GM18502 (cell line): ENCODE measurements around the gene HTR6.
"Not testable (repeated sequence)": the region's sequence is repeated elsewhere in the genome, so short reads cannot be mapped to it uniquely, and the experiment has no call there.

ENCODE experiments used
- ATAC-seq: cut with Tn5 transposase; IDR thresholded peaks from one replicate; pipeline ENCODE4 v1.9.1; 2021; ENCODE audit warnings: mild to moderate bottlenecking; ENCODE audit not compliant: unreplicated experiment, poor library complexity

HTR6 gene

GRCh38 chr1:19636749-19637148, 27.9 kb upstream of the HTR6 start:
- not testable (repeated sequence) for ATAC-seq

GRCh38 chr1:19637606-19638005, 27.1 kb upstream of the HTR6 start:
- no peak for ATAC-seq

GRCh38 chr1:19639228-19639627, 25.4 kb upstream of the HTR6 start:
- ATAC-seq = not testable (repeated sequence)

- ATAC-seq = no peak
Observed at GRCh38 chr1:19639999-19640362, 24.7 kb upstream of the HTR6 start.

GRCh38 chr1:19640363-19641316, 24.0 kb upstream of the HTR6 start:
- no peak for ATAC-seq

GRCh38 chr1:19643121-19643520, 21.6 kb upstream of the HTR6 start:
- no peak for ATAC-seq

- no peak for ATAC-seq
Observed at GRCh38 chr1:19643602-19644394, 20.9 kb upstream of the HTR6 start, which contains the start of gene NBL1. Gene NBL1 (plus strand): TSS chr1:19644311. CDS start chr1:19655031, 10,720 bp downstream.

- no peak for ATAC-seq
Observed at GRCh38 chr1:19644395-19644680, 20.3 kb upstream of the HTR6 start.

- ATAC-seq = no peak
Observed at GRCh38 chr1:19644681-19645410, 19.8 kb upstream of the HTR6 start.

- ATAC-seq = no peak
Observed at GRCh38 chr1:19645411-19646251, 19.0 kb upstream of the HTR6 start.

- ATAC-seq = no peak
Observed at GRCh38 chr1:19646377-19647319, 18.0 kb upstream of the HTR6 start.

- no peak for ATAC-seq
Observed at GRCh38 chr1:19647643-19648042, 17.0 kb upstream of the HTR6 start.

- no peak for ATAC-seq
Observed at GRCh38 chr1:19648239-19648638, 16.4 kb upstream of the HTR6 start.

- ATAC-seq = no peak
Observed at GRCh38 chr1:19648689-19649088, 16.0 kb upstream of the HTR6 start.

- no peak for ATAC-seq
Observed at GRCh38 chr1:19650416-19651140, 14.1 kb upstream of the HTR6 start.

GRCh38 chr1:19651141-19651737, 13.4 kb upstream of the HTR6 start:
- ATAC-seq = no peak

- no peak for ATAC-seq
Observed at GRCh38 chr1:19654386-19654785, 10.3 kb upstream of the HTR6 start.
